Tibial nerve (tissue), 3 donors: ENCODE data around the gene ADD3.

ENCODE experiments used
- POLR2A ChIP-seq, 2 donors: fragments of 450-650 bp; IDR thresholded peaks; one replicate each; pipeline ENCODE4 v1.6.1; 2017; ENCODE audit warnings: antibody characterized with exemption in 2 of 2, mild to moderate bottlenecking in 2 of 2, moderate library complexity in 2 of 2
- TF ChIP-seq, protein P1 (sequence below), 5 experiments: fragments of 200-600 bp in 3 of 5; fragments of 450-650 bp in 2 of 5; sonication (generic) in 3 of 5; IDR thresholded peaks; one replicate each; pipeline ENCODE4 v1.5.1; 2016 to 2019; ENCODE audit warnings: antibody characterized with exemption in 5 of 5, mild to moderate bottlenecking in 3 of 5, moderate library complexity in 2 of 5

DNA sequence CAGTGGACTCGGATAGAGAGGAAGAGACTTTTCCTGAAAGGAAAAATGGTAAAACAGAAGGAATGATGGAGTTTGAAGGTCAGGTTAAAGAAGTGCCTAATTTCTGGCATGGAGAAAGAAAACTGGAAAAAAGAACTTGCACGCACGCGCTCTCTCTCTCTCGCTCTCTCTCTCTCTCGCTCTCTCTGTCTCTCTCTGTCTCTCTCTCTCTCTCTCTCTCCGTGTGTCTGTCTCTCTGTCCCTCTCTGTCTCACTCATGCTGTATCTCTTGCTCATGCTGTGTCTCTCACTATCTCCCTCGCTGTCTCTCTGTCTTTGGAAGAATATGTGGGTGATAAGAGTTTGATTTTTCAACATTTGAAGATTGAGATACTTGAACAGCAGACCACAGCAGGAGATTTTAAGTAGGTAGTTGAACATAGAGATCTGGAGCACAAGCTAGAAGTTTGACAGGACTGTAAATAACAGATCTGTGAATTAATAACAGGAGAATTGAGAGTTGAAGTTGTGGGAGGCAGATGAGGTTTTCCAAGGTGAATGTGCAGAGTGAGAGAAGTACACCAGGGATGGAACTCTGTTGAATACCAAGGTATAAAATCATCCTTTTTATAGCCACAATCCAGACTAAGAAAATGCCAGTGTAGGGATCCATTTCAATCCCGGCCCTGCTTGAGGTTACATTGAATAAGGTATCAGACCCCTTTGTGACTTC lies 33.1 kb downstream of the ADD3 start:
- TF ChIP-seq POLR2A (IDR thresholded peaks at IDR 0.05): no peak
- TF ChIP-seq, protein P1, sequence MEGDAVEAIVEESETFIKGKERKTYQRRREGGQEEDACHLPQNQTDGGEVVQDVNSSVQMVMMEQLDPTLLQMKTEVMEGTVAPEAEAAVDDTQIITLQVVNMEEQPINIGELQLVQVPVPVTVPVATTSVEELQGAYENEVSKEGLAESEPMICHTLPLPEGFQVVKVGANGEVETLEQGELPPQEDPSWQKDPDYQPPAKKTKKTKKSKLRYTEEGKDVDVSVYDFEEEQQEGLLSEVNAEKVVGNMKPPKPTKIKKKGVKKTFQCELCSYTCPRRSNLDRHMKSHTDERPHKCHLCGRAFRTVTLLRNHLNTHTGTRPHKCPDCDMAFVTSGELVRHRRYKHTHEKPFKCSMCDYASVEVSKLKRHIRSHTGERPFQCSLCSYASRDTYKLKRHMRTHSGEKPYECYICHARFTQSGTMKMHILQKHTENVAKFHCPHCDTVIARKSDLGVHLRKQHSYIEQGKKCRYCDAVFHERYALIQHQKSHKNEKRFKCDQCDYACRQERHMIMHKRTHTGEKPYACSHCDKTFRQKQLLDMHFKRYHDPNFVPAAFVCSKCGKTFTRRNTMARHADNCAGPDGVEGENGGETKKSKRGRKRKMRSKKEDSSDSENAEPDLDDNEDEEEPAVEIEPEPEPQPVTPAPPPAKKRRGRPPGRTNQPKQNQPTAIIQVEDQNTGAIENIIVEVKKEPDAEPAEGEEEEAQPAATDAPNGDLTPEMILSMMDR (IDR thresholded peaks at IDR 0.05): no peak
